Right kidney (tissue), 9 donors: ENCODE results near the gene PTPRO.

Experiments used
- DNase-seq: peaks from one replicate; pipeline ENCODE4 v3.0.0-alpha.2; 2016
- long read RNA-seq, 8 donors: transcript quantifications; one replicate each; lab custom pipeline, GENCODE V29; 2026

Gene PTPRO
- long read RNA-seq, donor 1, full-length matches to known transcripts: 9 of 17 reads
- long read RNA-seq, donor 1, partial matches to known transcripts: 8 of 17 reads
- long read RNA-seq, donor 1, other reads (novel, unspliced or antisense): 0 of 17 reads
- long read RNA-seq, donor 2, full-length matches to known transcripts: 5 of 18 reads
- long read RNA-seq, donor 2, partial matches to known transcripts: 13 of 18 reads
- long read RNA-seq, donor 2, other reads (novel, unspliced or antisense): 0 of 18 reads
- long read RNA-seq, donor 3, full-length matches to known transcripts: 6 of 6 reads
- long read RNA-seq, donor 3, partial matches to known transcripts: 0 of 6 reads
- long read RNA-seq, donor 3, other reads (novel, unspliced or antisense): 0 of 6 reads
- long read RNA-seq, donor 4, full-length matches to known transcripts: 11 of 45 reads
- long read RNA-seq, donor 4, partial matches to known transcripts: 34 of 45 reads
- long read RNA-seq, donor 4, other reads (novel, unspliced or antisense): 0 of 45 reads
- long read RNA-seq, donor 5, full-length matches to known transcripts: 11 of 154 reads
- long read RNA-seq, donor 5, partial matches to known transcripts: 143 of 154 reads
- long read RNA-seq, donor 5, other reads (novel, unspliced or antisense): 0 of 154 reads
- long read RNA-seq, donor 6, full-length matches to known transcripts: 13 of 242 reads
- long read RNA-seq, donor 6, partial matches to known transcripts: 229 of 242 reads
- long read RNA-seq, donor 6, other reads (novel, unspliced or antisense): 0 of 242 reads
- long read RNA-seq, donor 7, full-length matches to known transcripts: 14 of 58 reads
- long read RNA-seq, donor 7, partial matches to known transcripts: 44 of 58 reads
- long read RNA-seq, donor 7, other reads (novel, unspliced or antisense): 0 of 58 reads
- long read RNA-seq, donor 8, full-length matches to known transcripts: 7 of 24 reads
- long read RNA-seq, donor 8, partial matches to known transcripts: 17 of 24 reads
- long read RNA-seq, donor 8, other reads (novel, unspliced or antisense): 0 of 24 reads

- DNase-seq: peak; percentile 81
Observed at GRCh38 chr12:15322164-15323061, at the start of gene PTPRO. Gene PTPRO (plus strand): TSS chr12:15322508.

GRCh38 chr12:15273896-15274295 is 48.4 kb upstream of the PTPRO start:
- no peak for DNase-seq

- DNase-seq: no peak
Observed at GRCh38 chr12:15274561-15274967, 47.7 kb upstream of the PTPRO start.

GRCh38 chr12:15276088-15276698 is 46.1 kb upstream of the PTPRO start:
- peak; percentile 44 for DNase-seq

GRCh38 chr12:15278816-15279658 is 43.3 kb upstream of the PTPRO start:
- DNase-seq: no peak

- DNase-seq: no peak
Observed at GRCh38 chr12:15280930-15281329, 41.4 kb upstream of the PTPRO start.

GRCh38 chr12:15289192-15289591 is 33.1 kb upstream of the PTPRO start:
- DNase-seq: no peak

- no peak for DNase-seq
Observed at GRCh38 chr12:15293731-15294130, 28.6 kb upstream of the PTPRO start.

- no peak for DNase-seq
Observed at GRCh38 chr12:15299947-15300346, 22.4 kb upstream of the PTPRO start.

- DNase-seq: no peak
Observed at GRCh38 chr12:15304296-15304695, 18.0 kb upstream of the PTPRO start.

GRCh38 chr12:15306605-15307004 is 15.7 kb upstream of the PTPRO start:
- DNase-seq: no peak

GRCh38 chr12:15307079-15307478 is 15.2 kb upstream of the PTPRO start:
- no peak for DNase-seq

GRCh38 chr12:15318841-15319240 is 3.5 kb upstream of the PTPRO start:
- DNase-seq: no peak

GRCh38 chr12:15320881-15321280 is 1.4 kb upstream of the PTPRO start:
- no peak for DNase-seq

- peak; percentile 10 for DNase-seq
Observed at GRCh38 chr12:15323480-15323879, 1.2 kb downstream of the PTPRO start.

- DNase-seq: no peak
Observed at GRCh38 chr12:15329891-15330290, 7.6 kb downstream of the PTPRO start.

- no peak for DNase-seq
Observed at GRCh38 chr12:15334225-15334624, 11.9 kb downstream of the PTPRO start.

- no peak for DNase-seq
Observed at GRCh38 chr12:15335959-15336358, 13.7 kb downstream of the PTPRO start.

GRCh38 chr12:15336768-15337553 is 14.7 kb downstream of the PTPRO start:
- DNase-seq: no peak

GRCh38 chr12:15341371-15341770 is 19.1 kb downstream of the PTPRO start:
- no peak for DNase-seq
